PC-3 (cell line): ENCODE data around the gene SLC6A4.

Experiments
- EZH2 ChIP-seq: fragments of 300-600 bp; sonication (generic); IDR thresholded peaks from one replicate; pipeline ENCODE4 v1.6.1; 2017; ENCODE audit warnings: antibody characterized with exemption, mild to moderate bottlenecking, low read length; ENCODE audit not compliant: unreplicated experiment
- TF ChIP-seq, protein P1 (sequence below): fragments of 300-600 bp; sonication (generic); conservative IDR thresholded peaks from 2 replicates; pipeline ENCODE4 v1.5.1; 2017; ENCODE audit warnings: antibody characterized with exemption, low read depth, mild to moderate bottlenecking, low read length

GRCh38 chr17:30219833-30220232, 15.7 kb downstream of the SLC6A4 start:
- no peak for TF ChIP-seq EZH2
- TF ChIP-seq, protein P1, sequence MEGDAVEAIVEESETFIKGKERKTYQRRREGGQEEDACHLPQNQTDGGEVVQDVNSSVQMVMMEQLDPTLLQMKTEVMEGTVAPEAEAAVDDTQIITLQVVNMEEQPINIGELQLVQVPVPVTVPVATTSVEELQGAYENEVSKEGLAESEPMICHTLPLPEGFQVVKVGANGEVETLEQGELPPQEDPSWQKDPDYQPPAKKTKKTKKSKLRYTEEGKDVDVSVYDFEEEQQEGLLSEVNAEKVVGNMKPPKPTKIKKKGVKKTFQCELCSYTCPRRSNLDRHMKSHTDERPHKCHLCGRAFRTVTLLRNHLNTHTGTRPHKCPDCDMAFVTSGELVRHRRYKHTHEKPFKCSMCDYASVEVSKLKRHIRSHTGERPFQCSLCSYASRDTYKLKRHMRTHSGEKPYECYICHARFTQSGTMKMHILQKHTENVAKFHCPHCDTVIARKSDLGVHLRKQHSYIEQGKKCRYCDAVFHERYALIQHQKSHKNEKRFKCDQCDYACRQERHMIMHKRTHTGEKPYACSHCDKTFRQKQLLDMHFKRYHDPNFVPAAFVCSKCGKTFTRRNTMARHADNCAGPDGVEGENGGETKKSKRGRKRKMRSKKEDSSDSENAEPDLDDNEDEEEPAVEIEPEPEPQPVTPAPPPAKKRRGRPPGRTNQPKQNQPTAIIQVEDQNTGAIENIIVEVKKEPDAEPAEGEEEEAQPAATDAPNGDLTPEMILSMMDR, result no peak
